K562 (cell line): ENCODE data around the gene ACTR1B. TPM values are rescaled to one million over a fixed set of nuclear protein-coding genes. Genes with fewer than 3 reads are reported as not detected.

Experiments
- BACH1 ChIP-seq: fragments of 200-800 bp; sonication (Bioruptor generic); IDR thresholded peaks from 2 replicates; pipeline ENCODE4 v1.6.1; 2016; ENCODE audit warnings: missing genetic modification characterization, missing compliant biosample characterization
- CHD2 ChIP-seq: IDR thresholded peaks from 2 replicates; pipeline ENCODE4 v1.6.1; 2011; ENCODE audit warnings: low read depth, low read length
- CREBBP ChIP-seq: IDR thresholded peaks from one replicate; pipeline ENCODE4 v1.6.1; 2012; ENCODE audit warnings: low read depth, mild to moderate bottlenecking, control low read depth, inconsistent platforms, low read length
- FOXK2 ChIP-seq, 2 experiments: fragments of 450-650 bp; IDR thresholded peaks in 1 of 2; conservative IDR thresholded peaks in 1 of 2; 2 replicates each; pipeline ENCODE4 v1.6.1; 2016; ENCODE audit warnings: low read depth in 2 of 2, mild to moderate bottlenecking in 1 of 2
- MAZ ChIP-seq, 2 experiments: fragments of 450-650 bp in 1 of 2; sonication (generic) in 1 of 2; formaldehyde crosslinking; IDR thresholded peaks in 1 of 2; conservative IDR thresholded peaks in 1 of 2; 2 replicates each; pipeline versions ENCODE4 v1.4.0 to v1.5.0; 2020; ENCODE audit warnings: mild to moderate bottlenecking in 1 of 2, missing genetic modification reagents in 1 of 2
- NBN ChIP-seq: fragments of 450-650 bp; IDR thresholded peaks from 2 replicates; pipeline ENCODE4 v1.6.1; 2016; ENCODE audit warnings: low read depth, mild to moderate bottlenecking
- NCOA4 ChIP-seq: fragments of 450-650 bp; IDR thresholded peaks from 2 replicates; pipeline ENCODE4 v1.6.1; 2018; ENCODE audit warnings: mild to moderate bottlenecking; ENCODE audit not compliant: partially characterized antibody
- NCOA6 ChIP-seq: fragments of 450-650 bp; IDR thresholded peaks from 2 replicates; pipeline ENCODE4 v1.6.1; 2017; ENCODE audit warnings: mild to moderate bottlenecking
- NFATC3 ChIP-seq: fragments of 450-650 bp; IDR thresholded peaks from 2 replicates; pipeline ENCODE4 v1.6.1; 2017; ENCODE audit warnings: mild to moderate bottlenecking
- PML ChIP-seq: IDR thresholded peaks from 2 replicates; pipeline ENCODE4 v1.6.1; 2012; ENCODE audit warnings: low read length, inconsistent platforms
- RBM22 ChIP-seq: fragments of 200-400 bp; formaldehyde crosslinking; IDR thresholded peaks from 2 replicates; pipeline ENCODE4 v1.6.1; 2018; ENCODE audit warnings: low read length, low read depth; ENCODE audit not compliant: poor library complexity, severe bottlenecking
- STAT5B ChIP-seq: fragments of 250-450 bp; sonication (Bioruptor Pico); IDR thresholded peaks from 2 replicates; pipeline ENCODE4 v1.8.0; 2021; ENCODE audit warnings: mild to moderate bottlenecking, inconsistent platforms
- TOE1 ChIP-seq, 2 experiments: fragments of 450-650 bp in 1 of 2; sonication (generic) in 1 of 2; formaldehyde crosslinking in 1 of 2; IDR thresholded peaks; 2 replicates each; pipeline versions ENCODE4 v1.7.1 to v1.8.0; 2016 to 2022; ENCODE audit warnings: borderline replicate concordance in 2 of 2, mild to moderate bottlenecking in 2 of 2, antibody characterized with exemption in 1 of 2, inconsistent platforms in 1 of 2, low read depth in 1 of 2, missing genetic modification reagents in 1 of 2, moderate library complexity in 1 of 2
- ZFP36 ChIP-seq: fragments of 150-350 bp; IDR thresholded peaks from 2 replicates; pipeline ENCODE4 v1.6.1; 2018; ENCODE audit warnings: low read length, low read depth; ENCODE audit not compliant: partially characterized antibody
- ZNF263 ChIP-seq: sonication (generic); formaldehyde crosslinking; IDR thresholded peaks from 2 replicates; pipeline ENCODE4 v1.8.0; 2022; ENCODE audit warnings: mild to moderate bottlenecking, missing genetic modification reagents, borderline replicate concordance
- polyA plus RNA-seq, 8 experiments: library from polyadenylated mRNA; depleted of rRNA in 4 of 8; stranded (reverse) in 5 of 8; unstranded in 3 of 8; fragments of >200 nt; fragmentation: Nextera tagmentation in 2 of 8; fragmentation: Illumina TruSeq in 1 of 8; extraction: Ambion mirVana in 2 of 8; extraction: Trizol in 1 of 8; gene quantifications; 2 replicates each; pipeline versions ENCODE4 v1.2.1 to v1.2.3, GENCODE V29; 2011 to 2014; ENCODE audit warnings: inconsistent platforms in 1 of 8, missing spikeins in 1 of 8
- total RNA-seq, 7 experiments: library from RNA; depleted of rRNA in 6 of 7; stranded (reverse); fragments of >200 nt in 6 of 7; fragmentation: Illumina TruSeq in 2 of 7; extraction: Trizol in 2 of 7; gene quantifications; 2 replicates each; pipeline versions ENCODE4 v1.2.1 to v1.2.3, GENCODE V29; 2011 to 2021; ENCODE audit warnings: low replicate concordance in 1 of 7
- TF ChIP-seq, protein P1 (sequence below): fragments of 250-450 bp; sonication (Bioruptor Pico); IDR thresholded peaks from 2 replicates; pipeline ENCODE4 v1.8.0; 2022; ENCODE audit warnings: inconsistent platforms, mild to moderate bottlenecking, moderate library complexity, borderline replicate concordance
- TF ChIP-seq, protein P2 (sequence below), 2 experiments: fragments of 450-650 bp; conservative IDR thresholded peaks; 2 replicates each; pipeline ENCODE4 v1.6.1; 2017; ENCODE audit warnings: mild to moderate bottlenecking in 2 of 2, moderate library complexity in 2 of 2
- TF ChIP-seq, protein P3 (sequence below): fragments of 250-450 bp; sonication (Bioruptor Pico); IDR thresholded peaks from 2 replicates; pipeline ENCODE4 v1.8.0; 2022; ENCODE audit warnings: moderate library complexity, mild to moderate bottlenecking, inconsistent platforms
- TF ChIP-seq, protein P4 (sequence below): fragments of 250-450 bp; sonication (Bioruptor Pico); IDR thresholded peaks from 2 replicates; pipeline ENCODE4 v1.5.0; 2021
- TF ChIP-seq, protein P5 (sequence below), 2 experiments: IDR thresholded peaks in 1 of 2; conservative IDR thresholded peaks in 1 of 2; 2 replicates each; pipeline ENCODE4 v1.6.1; 2016; ENCODE audit warnings: low read depth in 2 of 2, mild to moderate bottlenecking in 1 of 2, missing compliant biosample characterization in 1 of 2, missing genetic modification characterization in 1 of 2, moderate library complexity in 1 of 2

Gene ACTR1B
- total and polyA plus RNA-seq, 9 of the 15 experiments (the other 6 are each of a cell fraction or from before 2014, with no cell fraction given) = 0.49 to 42.3 (median 22.5) TPM

DNA sequence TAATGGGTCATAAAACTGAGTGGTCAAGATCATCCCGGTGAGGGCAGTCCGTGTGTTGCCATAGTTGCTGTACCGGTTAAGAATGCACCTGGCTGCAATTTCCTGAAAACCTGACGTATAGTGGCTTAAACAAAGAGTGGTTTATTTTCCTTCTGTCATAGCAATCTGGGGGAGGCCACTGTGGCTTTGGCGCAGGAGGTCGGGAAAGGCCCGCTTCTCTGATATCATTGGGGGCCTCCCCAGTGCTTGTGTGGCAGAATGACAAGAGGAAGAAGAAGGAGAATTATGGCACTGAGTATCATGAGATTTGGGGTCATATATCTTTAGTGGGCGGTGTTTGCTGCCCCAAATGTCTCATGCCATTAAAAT lies 10.1 kb upstream of the ACTR1B start (continued):
- TF ChIP-seq, protein P1, sequence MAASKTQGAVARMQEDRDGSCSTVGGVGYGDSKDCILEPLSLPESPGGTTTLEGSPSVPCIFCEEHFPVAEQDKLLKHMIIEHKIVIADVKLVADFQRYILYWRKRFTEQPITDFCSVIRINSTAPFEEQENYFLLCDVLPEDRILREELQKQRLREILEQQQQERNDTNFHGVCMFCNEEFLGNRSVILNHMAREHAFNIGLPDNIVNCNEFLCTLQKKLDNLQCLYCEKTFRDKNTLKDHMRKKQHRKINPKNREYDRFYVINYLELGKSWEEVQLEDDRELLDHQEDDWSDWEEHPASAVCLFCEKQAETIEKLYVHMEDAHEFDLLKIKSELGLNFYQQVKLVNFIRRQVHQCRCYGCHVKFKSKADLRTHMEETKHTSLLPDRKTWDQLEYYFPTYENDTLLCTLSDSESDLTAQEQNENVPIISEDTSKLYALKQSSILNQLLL (CRISPR knock-in tag) = no peak
- no peak for TF ChIP-seq FOXK2 (conservative IDR thresholded peaks at IDR 0.05 in 1 of 2, IDR thresholded peaks at IDR 0.05 in 1 of 2; ENCODE audit: low read depth in 2 of 2)
- no peak for TF ChIP-seq BACH1 (tag)
- no peak for TF ChIP-seq RBM22
- TF ChIP-seq, protein P2, sequence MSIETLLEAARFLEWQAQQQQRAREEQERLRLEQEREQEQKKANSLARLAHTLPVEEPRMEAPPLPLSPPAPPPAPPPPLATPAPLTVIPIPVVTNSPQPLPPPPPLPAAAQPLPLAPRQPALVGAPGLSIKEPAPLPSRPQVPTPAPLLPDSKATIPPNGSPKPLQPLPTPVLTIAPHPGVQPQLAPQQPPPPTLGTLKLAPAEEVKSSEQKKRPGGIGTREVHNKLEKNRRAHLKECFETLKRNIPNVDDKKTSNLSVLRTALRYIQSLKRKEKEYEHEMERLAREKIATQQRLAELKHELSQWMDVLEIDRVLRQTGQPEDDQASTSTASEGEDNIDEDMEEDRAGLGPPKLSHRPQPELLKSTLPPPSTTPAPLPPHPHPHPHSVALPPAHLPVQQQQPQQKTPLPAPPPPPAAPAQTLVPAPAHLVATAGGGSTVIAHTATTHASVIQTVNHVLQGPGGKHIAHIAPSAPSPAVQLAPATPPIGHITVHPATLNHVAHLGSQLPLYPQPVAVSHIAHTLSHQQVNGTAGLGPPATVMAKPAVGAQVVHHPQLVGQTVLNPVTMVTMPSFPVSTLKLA (conservative IDR thresholded peaks at IDR 0.05) = 0 out of 4 replicates have a peak, but pooled peaks of 1 of the 2 experiments have one; percentile 27
- TF ChIP-seq NCOA6 = no peak
- TF ChIP-seq NBN = no peak
- TF ChIP-seq ZFP36 = no peak
- TF ChIP-seq CHD2 = no peak
- no peak for TF ChIP-seq CREBBP
- no peak for TF ChIP-seq TOE1 (IDR thresholded peaks at IDR 0.05; ENCODE audit: borderline replicate concordance)
- no peak for TF ChIP-seq TOE1 (CRISPR knock-in tag; IDR thresholded peaks at IDR 0.05; ENCODE audit: borderline replicate concordance, low read depth)
- TF ChIP-seq MAZ (CRISPR knock-in tag; conservative IDR thresholded peaks at IDR 0.05 in 1 of 2, IDR thresholded peaks at IDR 0.05 in 1 of 2) = no peak
- TF ChIP-seq STAT5B (CRISPR knock-in tag) = no peak
- TF ChIP-seq PML = no peak
- TF ChIP-seq, protein P3, sequence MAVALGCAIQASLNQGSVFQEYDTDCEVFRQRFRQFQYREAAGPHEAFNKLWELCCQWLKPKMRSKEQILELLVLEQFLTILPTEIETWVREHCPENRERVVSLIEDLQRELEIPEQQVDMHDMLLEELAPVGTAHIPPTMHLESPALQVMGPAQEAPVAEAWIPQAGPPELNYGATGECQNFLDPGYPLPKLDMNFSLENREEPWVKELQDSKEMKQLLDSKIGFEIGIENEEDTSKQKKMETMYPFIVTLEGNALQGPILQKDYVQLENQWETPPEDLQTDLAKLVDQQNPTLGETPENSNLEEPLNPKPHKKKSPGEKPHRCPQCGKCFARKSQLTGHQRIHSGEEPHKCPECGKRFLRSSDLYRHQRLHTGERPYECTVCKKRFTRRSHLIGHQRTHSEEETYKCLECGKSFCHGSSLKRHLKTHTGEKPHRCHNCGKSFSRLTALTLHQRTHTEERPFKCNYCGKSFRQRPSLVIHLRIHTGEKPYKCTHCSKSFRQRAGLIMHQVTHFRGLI (CRISPR knock-in tag) = no peak
- no peak for TF ChIP-seq ZNF263 (CRISPR knock-in tag)
- TF ChIP-seq, protein P4, sequence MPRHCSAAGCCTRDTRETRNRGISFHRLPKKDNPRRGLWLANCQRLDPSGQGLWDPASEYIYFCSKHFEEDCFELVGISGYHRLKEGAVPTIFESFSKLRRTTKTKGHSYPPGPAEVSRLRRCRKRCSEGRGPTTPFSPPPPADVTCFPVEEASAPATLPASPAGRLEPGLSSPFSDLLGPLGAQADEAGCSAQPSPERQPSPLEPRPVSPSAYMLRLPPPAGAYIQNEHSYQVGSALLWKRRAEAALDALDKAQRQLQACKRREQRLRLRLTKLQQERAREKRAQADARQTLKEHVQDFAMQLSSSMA (CRISPR knock-in tag) = no peak
- TF ChIP-seq NCOA4 = no peak
- TF ChIP-seq, protein P5, sequence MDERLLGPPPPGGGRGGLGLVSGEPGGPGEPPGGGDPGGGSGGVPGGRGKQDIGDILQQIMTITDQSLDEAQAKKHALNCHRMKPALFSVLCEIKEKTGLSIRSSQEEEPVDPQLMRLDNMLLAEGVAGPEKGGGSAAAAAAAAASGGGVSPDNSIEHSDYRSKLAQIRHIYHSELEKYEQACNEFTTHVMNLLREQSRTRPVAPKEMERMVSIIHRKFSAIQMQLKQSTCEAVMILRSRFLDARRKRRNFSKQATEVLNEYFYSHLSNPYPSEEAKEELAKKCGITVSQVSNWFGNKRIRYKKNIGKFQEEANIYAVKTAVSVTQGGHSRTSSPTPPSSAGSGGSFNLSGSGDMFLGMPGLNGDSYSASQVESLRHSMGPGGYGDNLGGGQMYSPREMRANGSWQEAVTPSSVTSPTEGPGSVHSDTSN (CRISPR knock-in tag; IDR thresholded peaks at IDR 0.05; ENCODE audit: low read depth) = no peak
- TF ChIP-seq, protein P5 (tag; conservative IDR thresholded peaks at IDR 0.05; ENCODE audit: low read depth) = peak; percentile 83
- TF ChIP-seq NFATC3 = no peak
